T-cell (primary cell): Measurements from ENCODE around the gene FOXF1. TPM values are rescaled to one million over a fixed set of nuclear protein-coding genes. Genes with fewer than 3 reads are reported as not detected.

Source experiments
- ATAC-seq, 4 experiments: fragments of 200-7000 bp in 3 of 4; fragments of 150-1000 bp in 1 of 4; cut with Tn5 transposase; replicated peaks in 1 of 4; 1 replicate in 3 of 4; 2 replicates in 1 of 4; pipeline ENCODE4 v1.10.0; 2021; ENCODE audit warnings: moderate library complexity in 3 of 4, mild to moderate bottlenecking in 2 of 4, moderate number of reproducible peaks in 1 of 4
- CTCF ChIA-PET, 2 donors: fragments of 300-600 bp; sonication (Branson Sonifier 250); formaldehyde crosslinking; loops; one replicate each; lab custom pipeline; 2022; ENCODE audit warnings: antibody characterized with exemption in 2 of 2; lab: Charles Lee
- POLR2A ChIA-PET, 2 donors: fragments of 300-600 bp; sonication (Branson Sonifier 250); formaldehyde crosslinking; loops; one replicate each; lab custom pipeline; 2022; ENCODE audit warnings: antibody characterized with exemption in 2 of 2; lab: Charles Lee
- DNase-seq, 35 experiments: peaks; one replicate each; pipeline versions ENCODE4 v3.0.0 to v3.0.0-alpha.2; 2013 to 2023
- H3K27ac ChIP-seq: one replicate; pipeline ENCODE4 v1.5.1; 2013; ENCODE audit warnings: low read length
- H3K27me3 ChIP-seq, 2 experiments: replicated peaks in 1 of 2; 1 replicate in 1 of 2; 2 replicates in 1 of 2; pipeline versions ENCODE4 v1.6.1 to v1.7.0; 2013; ENCODE audit warnings: low read length in 1 of 2, mixed read lengths in 1 of 2; ENCODE audit not compliant: control insufficient read depth in 2 of 2, insufficient read depth in 2 of 2; ENCODE audit errors: extremely low read depth in 1 of 2
- H3K36me3 ChIP-seq, 2 donors: 1 replicate in 1 of 2; 2 replicates in 1 of 2; pipeline versions ENCODE4 v1.6.1 to v1.7.0; 2013; ENCODE audit warnings: low read length in 1 of 2; ENCODE audit not compliant: control insufficient read depth in 2 of 2, insufficient read depth in 1 of 2; ENCODE audit errors: extremely low read depth in 1 of 2
- H3K4me1 ChIP-seq, 2 experiments: 1 replicate in 1 of 2; 2 replicates in 1 of 2; pipeline versions ENCODE4 v1.6.1 to v1.7.0; 2013; ENCODE audit warnings: low read length in 2 of 2, mixed read lengths in 1 of 2; ENCODE audit not compliant: insufficient read depth in 2 of 2, control insufficient read depth in 1 of 2; ENCODE audit errors: extremely low read depth in 1 of 2
- H3K4me3 ChIP-seq, 2 donors: 1 replicate in 1 of 2; 2 replicates in 1 of 2; pipeline versions ENCODE4 v1.5.1 to v1.7.0; 2013; ENCODE audit warnings: mild to moderate bottlenecking in 2 of 2, low read length in 1 of 2, moderate library complexity in 1 of 2; ENCODE audit not compliant: control insufficient read depth in 1 of 2; ENCODE audit errors: extremely low read depth in 1 of 2
- H3K9me3 ChIP-seq: 2 replicates; pipeline ENCODE4 v1.7.0; 2013
- H3K27ac Mint-ChIP-seq, 2 donors: one replicate each; pipeline ENCODE4 v1.8.0; 2020 to 2021; ENCODE audit warnings: mild to moderate bottlenecking in 2 of 2, mixed read lengths in 2 of 2
- H3K27me3 Mint-ChIP-seq, 2 donors: one replicate each; pipeline ENCODE4 v1.8.0; 2021 to 2022; ENCODE audit warnings: mixed read lengths in 2 of 2
- H3K36me3 Mint-ChIP-seq: one replicate; pipeline ENCODE4 v1.8.0; 2021; ENCODE audit warnings: mixed read lengths
- H3K4me1 Mint-ChIP-seq, 3 donors: one replicate each; pipeline ENCODE4 v1.8.0; 2020 to 2022; ENCODE audit warnings: mixed read lengths in 3 of 3, mild to moderate bottlenecking in 1 of 3
- H3K4me3 Mint-ChIP-seq, 3 donors: one replicate each; pipeline ENCODE4 v1.8.0; 2020 to 2022; ENCODE audit warnings: mild to moderate bottlenecking in 3 of 3, mixed read lengths in 3 of 3, moderate library complexity in 3 of 3
- H3K9me3 Mint-ChIP-seq, 3 donors: one replicate each; pipeline ENCODE4 v1.8.0; 2020 to 2022; ENCODE audit warnings: mixed read lengths in 3 of 3
- WGBS: methylation state at CpG from one replicate; pipeline ENCODE4 v1.1.5; 2013; ENCODE audit warnings: missing lambda C conversion rate; ENCODE audit not compliant: insufficient coverage; 5-methylcytosine and 5-hydroxymethylcytosine counted together
- total RNA-seq, 35 experiments: library from RNA in 6 of 35; stranded (reverse) in 6 of 35; fragments of 120-200 nt in 1 of 35; gene quantifications; one replicate each; pipeline versions ENCODE4 v1.2.1 to v1.2.4 and lab custom pipeline; 2013 to 2026

Gene FOXF1
- total RNA-seq, 5 donors from 2014 or later (not counting 1 experiment from before 2014, with no cell fraction given): 0.15 TPM; not detected in 4

GRCh38 chr16:86467490-86467889 is 42.8 kb upstream of the FOXF1 start:
- no peaks in the 10 kb centered on the region for H3K4me1 Mint-ChIP-seq
- Histone ChIP-seq H3K9me3 (no peaks in the 10 kb centered on the region), H3K27me3 (peaks cover 0 to 14% of the 10 kb centered on the region in 2 experiments), H3K4me1 (no peaks in the 10 kb centered on the region), H3K4me3 (no peak overlapping the region), H3K36me3 (no peaks in the 10 kb centered on the region), H3K27ac (no peak overlapping the region)
- ChIA-PET POLR2A (no interaction called here), CTCF (no interaction called here)
- H3K4me3 Mint-ChIP-seq: no peak overlapping the region
- no peak overlapping the region for H3K27ac Mint-ChIP-seq
- no peaks in the 10 kb centered on the region for H3K36me3 Mint-ChIP-seq
- H3K9me3 Mint-ChIP-seq: peaks cover 0 to 10% (median 7%) of the 10 kb centered on the region in 3 donors
- no peak for ATAC-seq
- WGBS: 78% methylated on average over 4 of the region's 8 CpGs
- H3K27me3 Mint-ChIP-seq: peaks cover 0 to 9% of the 10 kb centered on the region in 2 donors
- no peak for DNase-seq

- ATAC-seq (no peak), DNase-seq (no peak)
- H3K36me3 Mint-ChIP-seq: no peaks in the 10 kb centered on the region
- Histone ChIP-seq H3K36me3 (no peaks in the 10 kb centered on the region), H3K4me1 (no peaks in the 10 kb centered on the region), H3K9me3 (no peaks in the 10 kb centered on the region), H3K27me3 (peaks cover 2 to 27% of the 10 kb centered on the region in 2 experiments), H3K4me3 (no peak overlapping the region), H3K27ac (no peak overlapping the region)
- WGBS: 43% methylated on average over 2 of the region's 9 CpGs
- H3K4me3 Mint-ChIP-seq: no peak overlapping the region
- H3K27ac Mint-ChIP-seq: no peak overlapping the region
- ChIA-PET CTCF (no interaction called here), POLR2A (no interaction called here)
- H3K4me1 Mint-ChIP-seq: no peaks in the 10 kb centered on the region
- peaks cover 3 to 17% of the 10 kb centered on the region in 2 donors for H3K27me3 Mint-ChIP-seq
- no peaks in the 10 kb centered on the region for H3K9me3 Mint-ChIP-seq
Observed at GRCh38 chr16:86470964-86471363, 39.4 kb upstream of the FOXF1 start.

GRCh38 chr16:86471896-86472295 is 38.4 kb upstream of the FOXF1 start:
- H3K27ac ChIP-seq: no peak overlapping the region
- Mint-ChIP-seq H3K4me1 (no peaks in the 10 kb centered on the region), H3K27me3 (peaks cover 9 to 17% of the 10 kb centered on the region in 2 donors), H3K36me3 (no peaks in the 10 kb centered on the region), H3K27ac (no peak overlapping the region), H3K4me3 (no peak overlapping the region), H3K9me3 (no peaks in the 10 kb centered on the region)
- DNase-seq (no peak), ATAC-seq (no peak)
- no peaks in the 10 kb centered on the region for H3K4me1 ChIP-seq
- POLR2A ChIA-PET: no interaction called here
- no peaks in the 10 kb centered on the region for H3K9me3 ChIP-seq
- no peaks in the 10 kb centered on the region for H3K36me3 ChIP-seq
- CTCF ChIA-PET: no interaction called here
- WGBS: 85% methylated on average over 12 of the region's 12 CpGs
- H3K4me3 ChIP-seq: no peak overlapping the region
- H3K27me3 ChIP-seq: peaks cover 4 to 26% of the 10 kb centered on the region in 2 experiments

- peaks cover 11 to 21% of the 10 kb centered on the region in 2 donors for H3K27me3 Mint-ChIP-seq
- H3K27ac Mint-ChIP-seq: no peak overlapping the region
- no peak for ATAC-seq
- Histone ChIP-seq H3K4me3 (no peak overlapping the region), H3K9me3 (no peaks in the 10 kb centered on the region), H3K27me3 (peaks cover 4 to 26% of the 10 kb centered on the region in 2 experiments), H3K27ac (no peak overlapping the region), H3K4me1 (no peaks in the 10 kb centered on the region), H3K36me3 (no peaks in the 10 kb centered on the region)
- H3K9me3 Mint-ChIP-seq: no peaks in the 10 kb centered on the region
- no peaks in the 10 kb centered on the region for H3K4me1 Mint-ChIP-seq
- H3K4me3 Mint-ChIP-seq: no peak overlapping the region
- ChIA-PET CTCF (no interaction called here), POLR2A (no interaction called here)
- no peak for DNase-seq
- H3K36me3 Mint-ChIP-seq: no peaks in the 10 kb centered on the region
- WGBS: 100% methylated on average over 1 of the region's 5 CpGs
Observed at GRCh38 chr16:86472366-86472765, 38.0 kb upstream of the FOXF1 start.

GRCh38 chr16:86476956-86477534 is 33.3 kb upstream of the FOXF1 start:
- DNase-seq (no peak), ATAC-seq (no peak)
- no peak overlapping the region for H3K4me3 ChIP-seq
- no peaks in the 10 kb centered on the region for H3K9me3 ChIP-seq
- POLR2A ChIA-PET: no interaction called here
- H3K4me1 Mint-ChIP-seq: no peaks in the 10 kb centered on the region
- H3K36me3 Mint-ChIP-seq: no peaks in the 10 kb centered on the region
- H3K36me3 ChIP-seq: no peaks in the 10 kb centered on the region
- peaks cover 25 to 29% of the 10 kb centered on the region in 2 donors for H3K27me3 Mint-ChIP-seq
- no peak overlapping the region for H3K27ac ChIP-seq
- WGBS: 26% methylated on average over 10 of the region's 11 CpGs
- H3K4me1 ChIP-seq: no peaks in the 10 kb centered on the region
- H3K9me3 Mint-ChIP-seq: no peaks in the 10 kb centered on the region
- CTCF ChIA-PET: no interaction called here
- no peak overlapping the region for H3K4me3 Mint-ChIP-seq
- H3K27ac Mint-ChIP-seq: no peak overlapping the region
- peaks cover 6 to 31% of the 10 kb centered on the region in 2 experiments for H3K27me3 ChIP-seq

- Histone ChIP-seq H3K27me3 (peaks cover 6 to 28% of the 10 kb centered on the region in 2 experiments), H3K36me3 (no peaks in the 10 kb centered on the region), H3K9me3 (no peaks in the 10 kb centered on the region), H3K4me1 (no peaks in the 10 kb centered on the region), H3K27ac (no peak overlapping the region), H3K4me3 (no peak overlapping the region)
- ChIA-PET POLR2A (no interaction called here), CTCF (no interaction called here)
- DNase-seq: no peak
- Mint-ChIP-seq H3K4me3 (no peak overlapping the region), H3K36me3 (no peaks in the 10 kb centered on the region), H3K27ac (no peak overlapping the region), H3K27me3 (peaks cover 25 to 27% of the 10 kb centered on the region in 2 donors), H3K9me3 (no peaks in the 10 kb centered on the region), H3K4me1 (no peaks in the 10 kb centered on the region)
- 77% methylated on average over 5 of the region's 5 CpGs for WGBS
- no peak for ATAC-seq
Observed at GRCh38 chr16:86477642-86478041, 32.7 kb upstream of the FOXF1 start.

- peaks cover 0 to under 1% (median under 1%) of the 10 kb centered on the region in 3 donors for H3K9me3 Mint-ChIP-seq
- H3K27me3 Mint-ChIP-seq: peaks cover 29 to 30% of the 10 kb centered on the region in 2 donors
- POLR2A ChIA-PET: no interaction called here
- H3K27me3 ChIP-seq: peaks cover 6 to 18% of the 10 kb centered on the region in 2 experiments
- H3K36me3 Mint-ChIP-seq: no peaks in the 10 kb centered on the region
- no peak overlapping the region for H3K27ac ChIP-seq
- no peak overlapping the region for H3K27ac Mint-ChIP-seq
- H3K4me3 ChIP-seq: no peak overlapping the region
- H3K36me3 ChIP-seq: no peaks in the 10 kb centered on the region
- ATAC-seq (no peak), DNase-seq (no peak)
- H3K4me3 Mint-ChIP-seq: no peak overlapping the region
- no peaks in the 10 kb centered on the region for H3K4me1 ChIP-seq
- no peaks in the 10 kb centered on the region for H3K4me1 Mint-ChIP-seq
- CTCF ChIA-PET: no interaction called here
- no peaks in the 10 kb centered on the region for H3K9me3 ChIP-seq
Observed at GRCh38 chr16:86478779-86479178, 31.5 kb upstream of the FOXF1 start.
